MG63 (cell line): ENCODE results near the gene HMGXB4. TPM values are rescaled to one million over a fixed set of nuclear protein-coding genes. Genes with fewer than 3 reads are reported as not detected.

Experiments used
- DNase-seq: peaks from one replicate; pipeline ENCODE4 v3.0.0-alpha.2; 2020
- H3K27me3 ChIP-seq: fragments of 250-450 bp; sonication (Bioruptor Pico); 2 replicates; pipeline ENCODE4 v1.5.1; 2020; ENCODE audit warnings: mild to moderate bottlenecking, moderate library complexity
- H3K36me3 ChIP-seq: fragments of 250-450 bp; sonication (Bioruptor Pico); 2 replicates; pipeline ENCODE4 v1.5.1; 2020; ENCODE audit warnings: mild to moderate bottlenecking, moderate library complexity
- H3K4me3 ChIP-seq: fragments of 250-450 bp; sonication (Bioruptor Pico); 2 replicates; pipeline ENCODE4 v1.5.1; 2020; ENCODE audit warnings: mild to moderate bottlenecking, moderate library complexity
- H3K9me3 ChIP-seq: fragments of 250-450 bp; sonication (Bioruptor Pico); 2 replicates; pipeline ENCODE4 v1.5.1; 2020; ENCODE audit warnings: mild to moderate bottlenecking, moderate library complexity
- total RNA-seq: library from RNA; depleted of rRNA; stranded (reverse); fragments of >200 nt; shearing (Covaris generic); gene quantifications from 2 replicates; pipeline ENCODE4 v1.2.3, GENCODE V29; 2014; ENCODE audit warnings: low replicate concordance; rRNA removed

Gene HMGXB4, protein sequence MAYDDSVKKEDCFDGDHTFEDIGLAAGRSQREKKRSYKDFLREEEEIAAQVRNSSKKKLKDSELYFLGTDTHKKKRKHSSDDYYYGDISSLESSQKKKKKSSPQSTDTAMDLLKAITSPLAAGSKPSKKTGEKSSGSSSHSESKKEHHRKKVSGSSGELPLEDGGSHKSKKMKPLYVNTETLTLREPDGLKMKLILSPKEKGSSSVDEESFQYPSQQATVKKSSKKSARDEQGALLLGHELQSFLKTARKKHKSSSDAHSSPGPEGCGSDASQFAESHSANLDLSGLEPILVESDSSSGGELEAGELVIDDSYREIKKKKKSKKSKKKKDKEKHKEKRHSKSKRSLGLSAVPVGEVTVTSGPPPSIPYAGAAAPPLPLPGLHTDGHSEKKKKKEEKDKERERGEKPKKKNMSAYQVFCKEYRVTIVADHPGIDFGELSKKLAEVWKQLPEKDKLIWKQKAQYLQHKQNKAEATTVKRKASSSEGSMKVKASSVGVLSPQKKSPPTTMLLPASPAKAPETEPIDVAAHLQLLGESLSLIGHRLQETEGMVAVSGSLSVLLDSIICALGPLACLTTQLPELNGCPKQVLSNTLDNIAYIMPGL
- 19.8 and 39.3 TPM in 2 replicates for total RNA-seq

DNA sequence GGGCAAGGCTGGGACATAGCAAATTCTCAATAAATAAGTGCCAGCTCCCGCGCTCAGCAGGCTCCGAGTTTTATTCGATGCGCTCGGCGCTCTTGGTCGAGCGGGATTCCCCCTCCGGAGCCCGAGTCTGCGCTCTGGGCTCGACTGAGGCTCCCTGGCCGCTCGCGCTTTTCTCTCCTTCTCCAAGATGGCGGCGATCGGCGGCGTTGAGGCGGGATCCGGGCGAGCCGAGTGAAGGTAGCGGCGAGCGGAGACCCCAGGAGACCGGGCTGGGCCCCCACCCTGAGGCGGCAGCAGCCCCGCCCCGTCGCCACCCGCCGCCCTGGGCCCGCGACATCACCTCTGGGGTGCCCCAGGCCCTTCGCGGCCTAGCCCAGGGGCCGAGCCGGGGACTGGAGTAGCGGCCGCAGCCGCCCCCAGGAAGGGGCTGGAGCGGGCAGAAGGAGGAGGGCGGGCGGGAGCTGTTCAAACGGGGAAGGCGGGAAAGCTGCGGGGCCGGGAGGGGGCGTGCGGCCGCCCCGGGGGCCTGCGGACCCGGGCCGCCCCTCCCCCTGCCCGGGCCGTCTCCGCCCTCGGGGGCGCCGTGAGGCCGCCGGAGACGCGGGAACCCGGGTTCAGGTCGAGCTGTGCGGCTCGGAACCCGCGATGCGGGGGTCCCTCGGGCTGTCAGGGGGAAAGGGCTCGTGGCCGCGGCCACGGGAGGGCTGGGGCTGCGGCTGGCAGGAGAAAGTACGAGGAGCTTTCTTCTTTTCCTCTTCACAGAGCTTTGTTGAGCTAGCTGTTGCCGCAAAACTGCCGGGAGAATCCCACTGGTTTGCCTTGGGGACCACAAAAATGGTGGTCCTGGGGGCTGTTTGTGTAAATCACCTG, at the start of gene HMGXB4:
TSS of gene HMGXB4 (plus strand) at position 173 of the 870 bp plus-strand sequence. CDS start 4,898 bp downstream, outside the sequence.
- no peaks in the 10 kb centered on the region for H3K27me3 ChIP-seq
- DNase-seq = peak; percentile 89
- peaks cover 23% of the 10 kb centered on the region for H3K36me3 ChIP-seq
- H3K9me3 ChIP-seq = no peaks in the 10 kb centered on the region
- H3K4me3 ChIP-seq = peak within 1 kb of the TSS; percentile 91

DNA sequence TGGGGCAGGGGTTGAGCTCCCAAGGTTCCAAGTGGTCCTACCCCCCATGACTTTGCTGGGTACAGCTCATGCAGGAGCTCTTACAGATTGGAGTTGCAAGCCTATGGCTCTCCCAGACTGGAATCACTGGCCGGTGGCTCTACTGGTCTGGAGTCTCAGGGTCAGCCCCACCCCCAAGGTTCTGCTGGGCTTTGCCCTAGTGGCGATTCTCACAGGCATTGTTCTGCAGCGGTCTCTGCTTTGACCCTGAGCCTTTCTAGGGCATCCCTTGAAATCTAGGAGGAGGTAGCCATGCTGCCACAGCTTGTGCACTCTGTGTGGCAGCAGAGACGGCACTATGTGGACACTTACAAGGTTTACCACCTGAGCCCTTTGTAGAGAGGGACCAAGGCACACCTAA, 49.3 kb upstream of the HMGXB4 start:
- Histone ChIP-seq H3K27me3 (no peaks in the 10 kb centered on the region), H3K36me3 (no peaks in the 10 kb centered on the region), H3K4me3 (no peak overlapping the region), H3K9me3 (no peaks in the 10 kb centered on the region)
- DNase-seq = no peak

GRCh38 chr22:35209203-35209602, 48.1 kb upstream of the HMGXB4 start:
- H3K36me3 ChIP-seq = no peaks in the 10 kb centered on the region
- DNase-seq = no peak
- H3K9me3 ChIP-seq = no peaks in the 10 kb centered on the region
- H3K27me3 ChIP-seq = no peaks in the 10 kb centered on the region
- H3K4me3 ChIP-seq = no peak overlapping the region

GRCh38 chr22:35212009-35212408, 45.3 kb upstream of the HMGXB4 start:
- H3K36me3 ChIP-seq = no peaks in the 10 kb centered on the region
- H3K9me3 ChIP-seq = no peaks in the 10 kb centered on the region
- no peak overlapping the region for H3K4me3 ChIP-seq
- peak; percentile 82 for DNase-seq
- no peaks in the 10 kb centered on the region for H3K27me3 ChIP-seq

DNA sequence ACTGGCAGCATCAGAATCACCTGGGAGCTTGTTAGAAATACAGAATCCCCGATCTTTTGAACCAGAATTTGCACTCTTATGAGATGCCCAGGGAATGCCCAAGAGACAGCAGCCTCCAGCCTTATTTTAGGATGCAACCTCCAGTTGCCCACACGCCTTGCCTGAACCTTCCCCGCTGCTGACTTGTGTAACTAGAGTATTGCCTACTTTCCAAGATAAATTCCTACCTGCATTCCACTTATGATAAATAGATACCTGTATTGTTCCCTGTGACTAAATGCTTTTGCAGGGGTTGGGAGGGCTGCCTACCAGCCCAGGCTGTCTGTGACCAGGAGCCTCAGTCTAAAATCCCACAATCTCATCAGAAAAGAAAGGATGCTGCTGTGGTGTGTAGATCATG, 44.3 kb upstream of the HMGXB4 start:
- no peaks in the 10 kb centered on the region for H3K27me3 ChIP-seq
- no peak for DNase-seq
- no peaks in the 10 kb centered on the region for H3K36me3 ChIP-seq
- no peak overlapping the region for H3K4me3 ChIP-seq
- 0 out of 2 replicates have a peak, but pooled peaks cover 2% of the 10 kb centered on the region for H3K9me3 ChIP-seq

DNA sequence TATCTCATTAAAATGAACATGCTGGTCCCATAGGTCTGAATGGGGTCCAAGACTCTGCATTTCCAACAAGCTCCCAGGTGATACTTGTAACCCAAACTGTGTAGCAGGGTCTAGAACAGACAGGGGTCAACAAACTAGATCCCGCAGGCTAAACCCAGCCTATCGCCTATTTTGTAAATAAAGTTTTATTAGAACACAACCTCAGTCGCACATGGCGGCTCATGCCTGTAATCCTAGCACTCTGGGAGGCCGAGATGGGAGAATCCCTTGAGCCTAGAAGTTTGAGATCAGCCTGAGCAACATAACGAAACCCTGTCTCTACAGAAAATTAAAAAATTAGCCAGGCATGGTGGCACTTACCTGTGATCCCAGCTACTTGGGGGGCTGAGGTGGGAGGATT, 42.3 kb upstream of the HMGXB4 start:
- Histone ChIP-seq H3K36me3 (no peaks in the 10 kb centered on the region), H3K27me3 (no peaks in the 10 kb centered on the region), H3K4me3 (no peak overlapping the region), H3K9me3 (peaks cover 4% of the 10 kb centered on the region; the same call in 1 of the 2 replicates)
- DNase-seq = no peak

DNA sequence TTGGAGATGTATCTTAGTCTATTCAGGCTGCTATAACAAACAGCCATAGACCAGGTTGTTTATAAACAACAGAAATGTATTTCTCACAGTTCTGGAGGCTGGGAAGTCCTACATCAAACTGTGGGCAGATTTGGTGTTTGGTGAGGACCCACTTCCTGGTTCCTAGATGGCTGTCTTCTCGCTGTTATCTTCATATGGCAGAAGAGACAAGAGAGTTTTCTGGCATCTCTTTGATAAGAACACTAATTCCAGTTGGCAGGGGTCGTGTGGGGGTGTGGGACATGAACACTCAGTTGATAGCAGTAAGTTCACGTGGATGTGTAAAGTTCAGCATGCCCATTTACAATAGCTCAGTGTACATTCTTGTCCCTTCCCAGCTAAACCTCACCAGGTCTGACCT, 41.3 kb upstream of the HMGXB4 start:
- H3K9me3 ChIP-seq = peaks cover 4% of the 10 kb centered on the region; the same call in 1 of the 2 replicates
- no peak for DNase-seq
- H3K36me3 ChIP-seq = no peaks in the 10 kb centered on the region
- H3K4me3 ChIP-seq = no peak overlapping the region
- no peaks in the 10 kb centered on the region for H3K27me3 ChIP-seq

DNA sequence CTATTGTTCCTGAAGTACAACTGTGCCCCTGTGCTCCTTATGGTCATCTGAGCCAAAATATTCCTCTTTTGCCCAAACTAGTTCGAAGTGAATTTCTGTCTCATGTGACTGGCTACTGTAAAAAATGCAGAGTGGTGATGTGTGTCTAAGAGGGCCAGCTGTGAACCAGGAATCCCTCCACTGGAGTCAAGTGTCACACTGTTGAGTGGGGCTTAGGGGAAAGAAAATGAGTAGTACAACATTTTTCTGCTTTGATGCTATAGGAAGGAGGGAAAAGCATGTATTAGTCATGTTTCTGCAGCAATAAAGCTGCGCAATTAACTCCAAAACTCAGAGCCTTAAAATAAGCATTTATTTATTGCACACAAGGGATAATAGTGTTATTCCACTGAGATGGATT, 39.8 kb upstream of the HMGXB4 start:
- Histone ChIP-seq H3K27me3 (no peaks in the 10 kb centered on the region), H3K36me3 (no peaks in the 10 kb centered on the region), H3K9me3 (peaks cover 4% of the 10 kb centered on the region; the same call in 1 of the 2 replicates), H3K4me3 (no peak overlapping the region)
- DNase-seq = no peak

DNA sequence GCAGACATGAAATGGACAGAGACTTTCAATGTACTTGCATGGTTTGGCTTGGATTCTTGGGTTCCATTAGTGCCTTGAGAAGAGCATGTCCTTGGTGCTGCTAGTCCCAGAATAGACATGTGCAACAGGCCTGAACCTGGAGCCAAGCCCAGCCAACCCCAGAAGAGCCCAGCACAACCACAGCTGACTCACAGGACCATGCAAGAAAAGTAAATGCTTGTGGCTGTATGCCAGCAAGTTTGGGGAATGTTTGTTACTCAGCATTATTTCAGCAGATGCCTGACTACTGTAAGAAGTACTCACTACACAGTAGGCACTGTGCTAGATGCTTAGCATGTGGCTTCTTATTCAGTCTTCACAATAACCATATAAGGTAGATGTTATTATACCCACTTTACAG, 39.2 kb upstream of the HMGXB4 start:
- peaks cover 4% of the 10 kb centered on the region; the same call in 1 of the 2 replicates for H3K9me3 ChIP-seq
- no peaks in the 10 kb centered on the region for H3K36me3 ChIP-seq
- peak; percentile 18 for DNase-seq
- no peak overlapping the region for H3K4me3 ChIP-seq
- no peaks in the 10 kb centered on the region for H3K27me3 ChIP-seq

GRCh38 chr22:35219012-35219411, 38.3 kb upstream of the HMGXB4 start:
- H3K27me3 ChIP-seq = no peaks in the 10 kb centered on the region
- no peak overlapping the region for H3K4me3 ChIP-seq
- H3K9me3 ChIP-seq = peaks cover 4% of the 10 kb centered on the region; the same call in 1 of the 2 replicates
- no peaks in the 10 kb centered on the region for H3K36me3 ChIP-seq
- DNase-seq = peak; percentile 15

DNA sequence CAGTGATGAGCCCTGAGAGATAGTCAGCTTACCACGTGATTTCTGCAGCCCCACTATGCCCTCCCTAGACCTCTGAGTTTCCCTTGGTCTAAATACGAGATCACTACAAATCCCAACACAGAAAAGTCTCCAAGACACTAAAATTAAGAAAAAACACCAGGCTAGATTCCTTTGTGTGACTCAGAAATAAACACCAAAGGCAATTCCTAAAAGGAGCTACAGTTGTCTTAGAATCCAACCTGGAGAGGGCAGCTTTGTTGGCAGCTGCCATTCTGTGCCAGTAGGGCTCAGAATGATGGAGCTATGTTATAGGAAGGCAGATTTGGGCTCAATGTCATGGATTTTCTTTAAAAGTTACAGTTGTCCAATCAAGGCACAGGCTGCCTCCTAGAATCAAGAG, 37.1 kb upstream of the HMGXB4 start:
- DNase-seq = peak; percentile 21
- Histone ChIP-seq H3K36me3 (no peaks in the 10 kb centered on the region), H3K27me3 (no peaks in the 10 kb centered on the region), H3K4me3 (no peak overlapping the region), H3K9me3 (peaks cover 4% of the 10 kb centered on the region; the same call in 1 of the 2 replicates)

GRCh38 chr22:35225010-35225409, 32.3 kb upstream of the HMGXB4 start:
- DNase-seq = no peak
- H3K36me3 ChIP-seq = no peaks in the 10 kb centered on the region

GRCh38 chr22:35226958-35227647, 30.2 kb upstream of the HMGXB4 start:
- DNase-seq = no peak
- peaks cover 7% of the 10 kb centered on the region for H3K27me3 ChIP-seq
- no peak overlapping the region for H3K4me3 ChIP-seq
- H3K36me3 ChIP-seq = no peaks in the 10 kb centered on the region
- H3K9me3 ChIP-seq = no peaks in the 10 kb centered on the region

More at GRCh38 chr22:35225010-35225409, 32.3 kb upstream of the HMGXB4 start:
- Histone ChIP-seq H3K9me3 (no peaks in the 10 kb centered on the region), H3K27me3 (no peaks in the 10 kb centered on the region), H3K4me3 (no peak overlapping the region)

DNA sequence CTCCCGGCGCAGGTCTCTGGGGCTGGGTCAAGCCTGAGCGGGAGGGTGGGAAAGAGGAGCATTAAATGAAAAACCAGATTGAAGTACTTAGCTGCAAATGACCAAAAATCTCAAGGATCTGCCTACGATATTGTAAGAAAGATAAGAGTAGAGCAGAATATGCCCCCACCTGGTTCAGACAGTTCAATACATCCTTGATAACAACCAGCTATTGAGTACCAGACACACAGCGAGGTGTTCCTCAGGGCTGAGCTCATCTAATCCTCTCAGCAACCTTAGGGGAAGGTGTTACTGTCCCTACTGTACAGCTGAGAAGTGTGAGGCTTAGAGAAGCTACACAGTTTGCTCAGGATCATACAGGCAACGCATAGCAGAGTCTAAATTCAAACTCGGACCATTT, 27.4 kb upstream of the HMGXB4 start:
- peaks cover 7% of the 10 kb centered on the region for H3K27me3 ChIP-seq
- no peaks in the 10 kb centered on the region for H3K9me3 ChIP-seq
- DNase-seq = no peak
- no peak overlapping the region for H3K4me3 ChIP-seq
- H3K36me3 ChIP-seq = no peaks in the 10 kb centered on the region

GRCh38 chr22:35230417-35230816, 26.9 kb upstream of the HMGXB4 start:
- Histone ChIP-seq H3K27me3 (peaks cover 8% of the 10 kb centered on the region), H3K4me3 (no peak overlapping the region), H3K9me3 (no peaks in the 10 kb centered on the region), H3K36me3 (no peaks in the 10 kb centered on the region)
- no peak for DNase-seq

GRCh38 chr22:35230839-35231584, 26.3 kb upstream of the HMGXB4 start:
- Histone ChIP-seq H3K4me3 (no peak overlapping the region), H3K36me3 (no peaks in the 10 kb centered on the region), H3K27me3 (peaks cover 10% of the 10 kb centered on the region), H3K9me3 (no peaks in the 10 kb centered on the region)
- DNase-seq = no peak
